ENCODE results near the gene NUMBL.

NUMBL gene

GRCh38 chr19:40633207-40633606 is 57.2 kb downstream of the NUMBL start:
- Histone ChIP-seq H3K79me1 (ENCODE audit: low read length) (peaks cover 31% of the 10 kb centered on the region), H4K8ac (ENCODE audit: low read depth, low read length) (peak overlapping the region; percentile 34), H4K91ac (ENCODE audit: low read depth, low read length) (peak overlapping the region; percentile 73), H3K4me2 (ENCODE audit: low read length) (no peak overlapping the region), H2AK5ac (ENCODE audit: low read length) (no peak overlapping the region), H2BK5ac (ENCODE audit: low read depth, low read length, poor library complexity) (peak overlapping the region; percentile 7), H3K18ac (ENCODE audit: low read length) (peak overlapping the region; percentile 45), H3K27me3 (ENCODE audit: insufficient read depth, low read length) (no peaks in the 10 kb centered on the region), H3K14ac (ENCODE audit: low read length) (peak overlapping the region; percentile 65), H2BK12ac (ENCODE audit: low read length) (peak overlapping the region; percentile 74), H3K9ac (ENCODE audit: low read length) (no peak overlapping the region), H3K4ac (ENCODE audit: low read depth, low read length) (no peak overlapping the region), H3K23ac (ENCODE audit: low read length) (no peak overlapping the region), H2BK120ac (ENCODE audit: insufficient read depth, low read length, poor library complexity) (peak overlapping the region; percentile 64), H4K12ac (ENCODE audit: low read depth, low read length) (no peak overlapping the region), H3K36me3 (ENCODE audit: control insufficient read depth in 1 of 2, insufficient read depth in 2 of 2, low read length in 2 of 2) (peaks cover 7 to 8% of the 10 kb centered on the region in 2 experiments), H3K79me2 (ENCODE audit: control insufficient read depth, insufficient read depth, low read length, poor library complexity) (peaks cover 4% of the 10 kb centered on the region), H3K4me1 (ENCODE audit: control insufficient read depth in 1 of 2, insufficient read depth in 2 of 2, low read length in 2 of 2) (peaks cover 34 to 39% of the 10 kb centered on the region in 2 experiments), H3K27ac (ENCODE audit: low read depth, low read length) (peak overlapping the region; percentile 32), H3K9me3 (ENCODE audit: insufficient read depth, low read depth, low read length) (peaks cover 3% of the 10 kb centered on the region), H2AFZ (ENCODE audit: insufficient read depth, low read length, poor library complexity) (no peak overlapping the region), H3K4me3 (ENCODE audit: low read depth, low read length) (no peak overlapping the region)
- WGBS (ENCODE audit: extremely low coverage, insufficient coverage, insufficient read length), result no CpG with 5 or more reads among the region's 5 CpGs
- no peak for DNase-seq

GRCh38 chr19:40632311-40633036 is 58.0 kb downstream of the NUMBL start:
- Histone ChIP-seq H2BK120ac (ENCODE audit: insufficient read depth, low read length, poor library complexity) (peak overlapping the region; percentile 87), H3K79me2 (ENCODE audit: control insufficient read depth, insufficient read depth, low read length, poor library complexity) (peaks cover 4% of the 10 kb centered on the region), H3K79me1 (ENCODE audit: low read length) (peaks cover 31% of the 10 kb centered on the region), H3K27ac (ENCODE audit: low read depth, low read length) (peak overlapping the region; percentile 96), H2AFZ (ENCODE audit: insufficient read depth, low read length, poor library complexity) (no peak overlapping the region), H3K23ac (ENCODE audit: low read length) (no peak overlapping the region), H2BK12ac (ENCODE audit: low read length) (peak overlapping the region; percentile 83), H3K9me3 (ENCODE audit: insufficient read depth, low read depth, low read length) (peaks cover 3% of the 10 kb centered on the region), H3K27me3 (ENCODE audit: insufficient read depth, low read length) (no peaks in the 10 kb centered on the region), H3K36me3 (ENCODE audit: control insufficient read depth in 1 of 2, insufficient read depth in 2 of 2, low read length in 2 of 2) (peaks cover 11 to 13% of the 10 kb centered on the region in 2 experiments), H2AK5ac (ENCODE audit: low read length) (no peak overlapping the region), H3K14ac (ENCODE audit: low read length) (peak overlapping the region; percentile 45), H4K8ac (ENCODE audit: low read depth, low read length) (peak overlapping the region; percentile 21), H3K4me1 (ENCODE audit: control insufficient read depth in 1 of 2, insufficient read depth in 2 of 2, low read length in 2 of 2) (peaks cover 34 to 39% of the 10 kb centered on the region in 2 experiments), H3K4ac (ENCODE audit: low read depth, low read length) (no peak overlapping the region), H3K4me2 (ENCODE audit: low read length) (no peak overlapping the region), H3K18ac (ENCODE audit: low read length) (peak overlapping the region; percentile 45), H3K4me3 (ENCODE audit: low read depth, low read length) (no peak overlapping the region), H3K9ac (ENCODE audit: low read length) (no peak overlapping the region), H4K12ac (ENCODE audit: low read depth, low read length) (no peak overlapping the region), H2BK5ac (ENCODE audit: low read depth, low read length, poor library complexity) (peak overlapping the region; percentile 81), H4K91ac (ENCODE audit: low read depth, low read length) (peak overlapping the region; percentile 82)
- WGBS (ENCODE audit: extremely low coverage, insufficient coverage, insufficient read length), result no CpG with 5 or more reads among the region's 3 CpGs
- DNase-seq, result no peak

DNA sequence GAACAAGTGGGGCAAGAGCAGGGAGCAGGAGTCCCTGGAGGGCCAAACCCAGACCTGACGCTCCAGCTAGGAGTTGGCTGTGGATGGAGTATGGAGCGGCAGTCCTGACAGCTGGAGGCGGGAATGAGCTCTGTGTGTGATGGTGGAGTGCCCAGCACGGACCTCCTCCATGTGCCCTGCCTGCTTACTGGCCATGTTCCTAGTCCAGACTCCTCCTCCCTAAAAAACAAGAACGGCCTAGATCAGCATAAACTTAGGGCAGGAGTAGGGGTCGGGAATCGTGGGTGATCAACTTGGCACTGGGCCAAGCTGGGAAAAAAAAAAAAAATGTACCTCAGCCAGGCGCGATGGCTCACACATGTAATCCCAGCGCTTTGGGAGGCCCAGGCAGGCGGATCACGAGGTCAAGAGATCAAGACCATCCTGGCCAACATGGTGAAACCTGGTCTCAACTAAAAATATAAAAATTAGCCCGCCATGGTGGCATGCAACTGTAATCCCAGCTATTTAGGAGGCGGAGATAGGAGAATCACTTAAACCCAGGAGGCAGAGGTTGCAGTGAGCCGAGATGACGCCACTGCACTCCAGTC is 59.8 kb downstream of the NUMBL start:
- no peak overlapping the region for H3K23ac ChIP-seq (ENCODE audit: low read length)
- peak overlapping the region; percentile 24 for H2AK5ac ChIP-seq (ENCODE audit: low read length)
- WGBS (ENCODE audit: extremely low coverage, insufficient coverage, insufficient read length), result no CpG with 5 or more reads among the region's 16 CpGs
- peaks cover 3% of the 10 kb centered on the region for H3K9me3 ChIP-seq (ENCODE audit: insufficient read depth, low read depth, low read length)
- peak overlapping the region; percentile 95 for H4K91ac ChIP-seq (ENCODE audit: low read depth, low read length)
- H3K4me1 ChIP-seq (ENCODE audit: control insufficient read depth in 1 of 2, insufficient read depth in 2 of 2, low read length in 2 of 2), result peaks cover 36 to 47% of the 10 kb centered on the region in 2 experiments
- H3K4me2 ChIP-seq (ENCODE audit: low read length), result no peak overlapping the region
- H2BK12ac ChIP-seq (ENCODE audit: low read length), result peak overlapping the region; percentile 45
- no peak for DNase-seq
- peaks cover 4% of the 10 kb centered on the region for H3K79me2 ChIP-seq (ENCODE audit: control insufficient read depth, insufficient read depth, low read length, poor library complexity)
- peak overlapping the region; percentile 3 for H4K12ac ChIP-seq (ENCODE audit: low read depth, low read length)
- H3K79me1 ChIP-seq (ENCODE audit: low read length), result peaks cover 34% of the 10 kb centered on the region
- no peak overlapping the region for H3K4me3 ChIP-seq (ENCODE audit: low read depth, low read length)
- H3K4ac ChIP-seq (ENCODE audit: low read depth, low read length), result peak overlapping the region; percentile 43
- H2BK5ac ChIP-seq (ENCODE audit: low read depth, low read length, poor library complexity), result peak overlapping the region; percentile 84
- H3K36me3 ChIP-seq (ENCODE audit: control insufficient read depth in 1 of 2, insufficient read depth in 2 of 2, low read length in 2 of 2), result peaks cover 24 to 30% of the 10 kb centered on the region in 2 experiments
- H3K14ac ChIP-seq (ENCODE audit: low read length), result peak overlapping the region; percentile 60
- no peaks in the 10 kb centered on the region for H3K27me3 ChIP-seq (ENCODE audit: insufficient read depth, low read length)
- no peak overlapping the region for H2AFZ ChIP-seq (ENCODE audit: insufficient read depth, low read length, poor library complexity)
- peak overlapping the region; percentile 70 for H4K8ac ChIP-seq (ENCODE audit: low read depth, low read length)
- peak overlapping the region; percentile 50 for H3K18ac ChIP-seq (ENCODE audit: low read length)
- H3K27ac ChIP-seq (ENCODE audit: low read depth, low read length), result peak overlapping the region; percentile 93
- peak overlapping the region; percentile 18 for H3K9ac ChIP-seq (ENCODE audit: low read length)
- H2BK120ac ChIP-seq (ENCODE audit: insufficient read depth, low read length, poor library complexity), result peak overlapping the region; percentile 79

- H3K14ac ChIP-seq (ENCODE audit: low read length), result peak overlapping the region; percentile 52
- peak overlapping the region; percentile 2 for H2BK120ac ChIP-seq (ENCODE audit: insufficient read depth, low read length, poor library complexity)
- H3K79me1 ChIP-seq (ENCODE audit: low read length), result peaks cover 36% of the 10 kb centered on the region
- peaks cover 28 to 34% of the 10 kb centered on the region in 2 experiments for H3K36me3 ChIP-seq (ENCODE audit: control insufficient read depth in 1 of 2, insufficient read depth in 2 of 2, low read length in 2 of 2)
- H4K8ac ChIP-seq (ENCODE audit: low read depth, low read length), result peak overlapping the region; percentile 26
- no peak overlapping the region for H3K4me2 ChIP-seq (ENCODE audit: low read length)
- H2AFZ ChIP-seq (ENCODE audit: insufficient read depth, low read length, poor library complexity), result no peak overlapping the region
- peak overlapping the region; percentile 51 for H3K18ac ChIP-seq (ENCODE audit: low read length)
- WGBS (ENCODE audit: extremely low coverage, insufficient coverage, insufficient read length), result no CpG with 5 or more reads among the region's 42 CpGs
- no peak for DNase-seq
- peak overlapping the region; percentile 55 for H2BK5ac ChIP-seq (ENCODE audit: low read depth, low read length, poor library complexity)
- H2AK5ac ChIP-seq (ENCODE audit: low read length), result peak overlapping the region; percentile 67
- peak overlapping the region; percentile 32 for H3K27ac ChIP-seq (ENCODE audit: low read depth, low read length)
- peak overlapping the region; percentile 18 for H3K4me3 ChIP-seq (ENCODE audit: low read depth, low read length)
- no peak overlapping the region for H3K9ac ChIP-seq (ENCODE audit: low read length)
- no peaks in the 10 kb centered on the region for H3K27me3 ChIP-seq (ENCODE audit: insufficient read depth, low read length)
- H4K91ac ChIP-seq (ENCODE audit: low read depth, low read length), result peak overlapping the region; percentile 60
- peaks cover 40 to 52% of the 10 kb centered on the region in 2 experiments for H3K4me1 ChIP-seq (ENCODE audit: control insufficient read depth in 1 of 2, insufficient read depth in 2 of 2, low read length in 2 of 2)
- H3K79me2 ChIP-seq (ENCODE audit: control insufficient read depth, insufficient read depth, low read length, poor library complexity), result peaks cover 4% of the 10 kb centered on the region
- H2BK12ac ChIP-seq (ENCODE audit: low read length), result peak overlapping the region; percentile 78
- H3K9me3 ChIP-seq (ENCODE audit: insufficient read depth, low read depth, low read length), result no peaks in the 10 kb centered on the region
- H3K4ac ChIP-seq (ENCODE audit: low read depth, low read length), result no peak overlapping the region
- no peak overlapping the region for H3K23ac ChIP-seq (ENCODE audit: low read length)
- H4K12ac ChIP-seq (ENCODE audit: low read depth, low read length), result no peak overlapping the region
These were observed 61.1 kb downstream of the NUMBL start for GRCh38 chr19:40629346-40629745.

Measured in trophoblast cell (in vitro differentiated cells and primary cell).